KMS-11 (cell line): Measurements from ENCODE around the gene REC8.

Experiments used
- H2AFZ ChIP-seq: fragments of 200-600 bp; sonication (generic); 2 replicates; pipeline ENCODE4 v1.6.1; 2016; ENCODE audit warnings: antibody characterized with exemption, mixed run types, low read depth
- H3K27ac ChIP-seq: fragments of 200-600 bp; sonication (generic); 2 replicates; pipeline ENCODE4 v1.6.1; 2016; ENCODE audit warnings: mild to moderate bottlenecking, mixed run types
- H3K27me3 ChIP-seq: fragments of 200-600 bp; sonication (generic); 2 replicates; pipeline ENCODE4 v1.6.1; 2017; ENCODE audit warnings: mild to moderate bottlenecking, low read depth, mixed run types, moderate library complexity; ENCODE audit not compliant: insufficient read depth
- H3K36me3 ChIP-seq: fragments of 200-600 bp; sonication (generic); 2 replicates; pipeline ENCODE4 v1.6.1; 2017; ENCODE audit warnings: mild to moderate bottlenecking, mixed run types; ENCODE audit not compliant: insufficient read depth
- H3K4me1 ChIP-seq: fragments of 200-600 bp; sonication (generic); 2 replicates; pipeline ENCODE4 v1.6.1; 2016; ENCODE audit warnings: mild to moderate bottlenecking, low read depth, mixed run types; ENCODE audit not compliant: poor library complexity, severe bottlenecking
- H3K4me2 ChIP-seq: fragments of 200-600 bp; sonication (generic); 2 replicates; pipeline ENCODE4 v1.7.0; 2016; ENCODE audit warnings: mild to moderate bottlenecking, mixed run types
- H3K4me3 ChIP-seq: fragments of 200-600 bp; sonication (generic); IDR thresholded peaks from 2 replicates; pipeline ENCODE4 v1.6.1; 2017; ENCODE audit warnings: low read depth, low read length, mixed read lengths; ENCODE audit not compliant: insufficient read depth
- H3K79me2 ChIP-seq: fragments of 200-600 bp; sonication (generic); 2 replicates; pipeline ENCODE4 v1.6.1; 2016; ENCODE audit warnings: low read depth, mixed run types; ENCODE audit not compliant: insufficient read depth
- H3K9ac ChIP-seq: fragments of 200-600 bp; sonication (generic); 2 replicates; pipeline ENCODE4 v1.6.1; 2016; ENCODE audit warnings: mild to moderate bottlenecking, mixed run types
- H4K20me1 ChIP-seq: fragments of 200-600 bp; sonication (generic); 2 replicates; pipeline ENCODE4 v1.6.1; 2016; ENCODE audit warnings: mild to moderate bottlenecking, mixed run types; ENCODE audit not compliant: insufficient read depth
- TF ChIP-seq, protein P1 (sequence below): fragments of 200-600 bp; sonication (generic); conservative IDR thresholded peaks from 2 replicates; pipeline ENCODE4 v1.6.1; 2017; ENCODE audit warnings: low read depth, mild to moderate bottlenecking, antibody characterized with exemption, low read length, moderate library complexity, mixed read lengths

REC8 gene

GRCh38 chr14:24150061-24150460 is 21.8 kb upstream of the REC8 start:
- Histone ChIP-seq H3K36me3 (no peaks in the 10 kb centered on the region), H3K79me2 (peaks cover 14% of the 10 kb centered on the region; the same call in 1 of the 2 replicates), H3K4me2 (no peak overlapping the region), H3K9ac (no peak overlapping the region), H3K27ac (no peak overlapping the region), H4K20me1 (no peaks in the 10 kb centered on the region), H3K27me3 (no peaks in the 10 kb centered on the region), H3K4me1 (peaks cover 6% of the 10 kb centered on the region), H3K4me3 (no peak overlapping the region), H2AFZ (no peak overlapping the region)
- TF ChIP-seq, protein P1, sequence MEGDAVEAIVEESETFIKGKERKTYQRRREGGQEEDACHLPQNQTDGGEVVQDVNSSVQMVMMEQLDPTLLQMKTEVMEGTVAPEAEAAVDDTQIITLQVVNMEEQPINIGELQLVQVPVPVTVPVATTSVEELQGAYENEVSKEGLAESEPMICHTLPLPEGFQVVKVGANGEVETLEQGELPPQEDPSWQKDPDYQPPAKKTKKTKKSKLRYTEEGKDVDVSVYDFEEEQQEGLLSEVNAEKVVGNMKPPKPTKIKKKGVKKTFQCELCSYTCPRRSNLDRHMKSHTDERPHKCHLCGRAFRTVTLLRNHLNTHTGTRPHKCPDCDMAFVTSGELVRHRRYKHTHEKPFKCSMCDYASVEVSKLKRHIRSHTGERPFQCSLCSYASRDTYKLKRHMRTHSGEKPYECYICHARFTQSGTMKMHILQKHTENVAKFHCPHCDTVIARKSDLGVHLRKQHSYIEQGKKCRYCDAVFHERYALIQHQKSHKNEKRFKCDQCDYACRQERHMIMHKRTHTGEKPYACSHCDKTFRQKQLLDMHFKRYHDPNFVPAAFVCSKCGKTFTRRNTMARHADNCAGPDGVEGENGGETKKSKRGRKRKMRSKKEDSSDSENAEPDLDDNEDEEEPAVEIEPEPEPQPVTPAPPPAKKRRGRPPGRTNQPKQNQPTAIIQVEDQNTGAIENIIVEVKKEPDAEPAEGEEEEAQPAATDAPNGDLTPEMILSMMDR: no peak

- H3K4me3 ChIP-seq: no peak overlapping the region
- peaks cover 11% of the 10 kb centered on the region; the same call in 1 of the 2 replicates for H3K79me2 ChIP-seq
- H2AFZ ChIP-seq: no peak overlapping the region
- no peaks in the 10 kb centered on the region for H3K36me3 ChIP-seq
- H3K27ac ChIP-seq: no peak overlapping the region
- no peak overlapping the region for H3K9ac ChIP-seq
- TF ChIP-seq, protein P1: no peak
- H3K4me2 ChIP-seq: no peak overlapping the region
- peaks cover 2% of the 10 kb centered on the region for H3K4me1 ChIP-seq
- H4K20me1 ChIP-seq: no peaks in the 10 kb centered on the region
- H3K27me3 ChIP-seq: no peaks in the 10 kb centered on the region
Measured at GRCh38 chr14:24150567-24150966, 21.3 kb upstream of the REC8 start.

- H3K27me3 ChIP-seq: no peaks in the 10 kb centered on the region
- H3K4me2 ChIP-seq: no peak overlapping the region
- no peaks in the 10 kb centered on the region for H3K4me1 ChIP-seq
- H3K27ac ChIP-seq: no peak overlapping the region
- no peak overlapping the region for H3K4me3 ChIP-seq
- H4K20me1 ChIP-seq: no peaks in the 10 kb centered on the region
- peaks cover 7% of the 10 kb centered on the region; the same call in 1 of the 2 replicates for H3K79me2 ChIP-seq
- no peak overlapping the region for H3K9ac ChIP-seq
- H2AFZ ChIP-seq: no peak overlapping the region
- no peaks in the 10 kb centered on the region for H3K36me3 ChIP-seq
- TF ChIP-seq, protein P1: no peak
Measured at GRCh38 chr14:24150993-24151392, 20.9 kb upstream of the REC8 start.

- H3K36me3 ChIP-seq: no peaks in the 10 kb centered on the region
- no peak overlapping the region for H3K4me2 ChIP-seq
- no peaks in the 10 kb centered on the region for H3K4me1 ChIP-seq
- H3K27me3 ChIP-seq: no peaks in the 10 kb centered on the region
- no peak overlapping the region for H3K27ac ChIP-seq
- no peak overlapping the region for H2AFZ ChIP-seq
- peaks cover 4% of the 10 kb centered on the region; the same call in 1 of the 2 replicates for H3K79me2 ChIP-seq
- no peak overlapping the region for H3K9ac ChIP-seq
- H4K20me1 ChIP-seq: no peaks in the 10 kb centered on the region
- TF ChIP-seq, protein P1: no peak
- H3K4me3 ChIP-seq: no peak overlapping the region
Measured at GRCh38 chr14:24151404-24152080, 20.3 kb upstream of the REC8 start.
